ENCODE measurements around the gene MAP2. TPM values are rescaled to one million over a fixed set of nuclear protein-coding genes. Genes with fewer than 3 reads are reported as not detected.

The MAP2 gene
- total and polyA plus RNA-seq, 2 experiments from 2014 or later = 2.9 to 4.4 TPM

GRCh38 chr2:209442939-209443338, 19.1 kb downstream of the MAP2 start:
- no peaks in the 10 kb centered on the region for H3K36me3 Mint-ChIP-seq (ENCODE audit: low read depth)
- Histone ChIP-seq H2AFZ (no peak overlapping the region), H3K9me2 (ENCODE audit: insufficient read depth) (no peaks in the 10 kb centered on the region), H3K4me3 (no peak overlapping the region), H3K79me2 (replicated peaks; ENCODE audit: insufficient read depth) (no peaks in the 10 kb centered on the region), H3K36me3 (ENCODE audit: insufficient read depth) (no peaks in the 10 kb centered on the region), H3K27ac (ENCODE audit: low read depth) (no peak overlapping the region), H3F3A (replicated peaks; ENCODE audit: low read depth) (no peaks in the 10 kb centered on the region), H3K4me1 (ENCODE audit: insufficient read depth) (peaks cover 8% of the 10 kb centered on the region; the same call in 1 of the 2 replicates), H4K20me1 (replicated peaks; ENCODE audit: insufficient read depth) (no peaks in the 10 kb centered on the region), H3K27me3 (ENCODE audit: insufficient read depth) (no peaks in the 10 kb centered on the region), H3K4me2 (no peak overlapping the region)
- H3K4me3 Mint-ChIP-seq = no peak overlapping the region
- H3K9me3 Mint-ChIP-seq = no peaks in the 10 kb centered on the region
- H3K4me1 Mint-ChIP-seq = peaks cover 29% of the 10 kb centered on the region
- no peak overlapping the region for H3K27ac Mint-ChIP-seq
- no peak for DNase-seq (ENCODE audit: low spot score)
- ATAC-seq = no peak
- H3K27me3 Mint-ChIP-seq (ENCODE audit: insufficient read depth, low read depth, poor library complexity) = no peaks in the 10 kb centered on the region
- TF ChIP-seq ETS1 (IDR thresholded peaks at IDR 0.05) (no peak), STAT1 (IDR thresholded peaks at IDR 0.05; ENCODE audit: unreplicated experiment) (no peak), ZNF331 (CRISPR knock-in tag; IDR thresholded peaks at IDR 0.05; ENCODE audit: low read depth) (no peak), ZNF114 (CRISPR knock-in tag; IDR thresholded peaks at IDR 0.05) (no peak), ZNF462 (CRISPR knock-in tag; IDR thresholded peaks at IDR 0.05) (no peak), EZH2 (IDR thresholded peaks at IDR 0.05; ENCODE audit: low read depth, unreplicated experiment) (no peak), POLR2AphosphoS5 (IDR thresholded peaks at IDR 0.05; ENCODE audit: low read depth) (no peak), EZH2phosphoT487 (IDR thresholded peaks at IDR 0.05; ENCODE audit: unreplicated experiment) (no peak), JUNB (IDR thresholded peaks at IDR 0.05; ENCODE audit: unreplicated experiment) (no peak), NANOG (IDR thresholded peaks at IDR 0.05; ENCODE audit: borderline replicate concordance) (no peak), REST (IDR thresholded peaks at IDR 0.05; ENCODE audit: unreplicated experiment) (no peak), CREB1 (CRISPR knock-in tag; IDR thresholded peaks at IDR 0.05; ENCODE audit: low read depth) (no peak)

Measured in GM23338 (cell line).